ENCODE data around the gene TRIM65.

DNA sequence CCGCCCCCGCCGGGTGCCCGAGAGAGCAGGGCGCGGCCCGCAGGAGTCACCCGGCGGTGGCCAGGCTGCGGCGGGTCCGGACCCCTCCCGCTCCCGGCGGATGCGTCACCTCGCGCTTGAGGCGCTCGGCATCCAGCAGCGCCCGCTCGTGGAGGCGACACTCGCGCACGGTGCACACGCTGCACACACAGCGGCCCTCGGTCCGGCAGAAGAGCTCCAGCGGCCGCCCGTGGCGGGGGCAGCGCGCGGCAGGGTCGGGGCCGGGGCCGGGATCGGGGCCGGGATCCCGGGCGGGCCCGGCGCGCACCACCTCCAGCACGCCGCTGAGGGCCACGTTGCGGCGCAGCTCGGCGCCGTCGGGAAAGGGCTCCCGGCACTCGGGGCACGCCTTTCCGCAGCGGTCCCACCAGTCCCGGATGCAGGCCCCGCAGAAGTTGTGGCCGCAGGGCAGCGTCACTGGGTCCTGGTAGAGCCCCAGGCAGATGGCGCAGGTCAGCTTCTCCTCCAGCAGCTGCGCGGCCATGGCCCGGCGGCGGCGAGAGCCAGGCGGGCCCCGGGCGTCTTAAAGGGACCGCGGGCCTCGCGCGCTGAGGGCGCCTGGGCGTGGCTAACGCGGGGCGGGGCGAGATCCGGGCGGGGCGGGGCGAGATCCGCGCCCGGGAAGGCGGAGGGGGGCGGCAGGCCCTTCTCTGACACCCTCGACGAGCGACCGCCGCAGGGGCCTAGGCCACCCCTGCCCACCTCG, at the start of gene TRIM65:
- TF ChIP-seq, protein P1, sequence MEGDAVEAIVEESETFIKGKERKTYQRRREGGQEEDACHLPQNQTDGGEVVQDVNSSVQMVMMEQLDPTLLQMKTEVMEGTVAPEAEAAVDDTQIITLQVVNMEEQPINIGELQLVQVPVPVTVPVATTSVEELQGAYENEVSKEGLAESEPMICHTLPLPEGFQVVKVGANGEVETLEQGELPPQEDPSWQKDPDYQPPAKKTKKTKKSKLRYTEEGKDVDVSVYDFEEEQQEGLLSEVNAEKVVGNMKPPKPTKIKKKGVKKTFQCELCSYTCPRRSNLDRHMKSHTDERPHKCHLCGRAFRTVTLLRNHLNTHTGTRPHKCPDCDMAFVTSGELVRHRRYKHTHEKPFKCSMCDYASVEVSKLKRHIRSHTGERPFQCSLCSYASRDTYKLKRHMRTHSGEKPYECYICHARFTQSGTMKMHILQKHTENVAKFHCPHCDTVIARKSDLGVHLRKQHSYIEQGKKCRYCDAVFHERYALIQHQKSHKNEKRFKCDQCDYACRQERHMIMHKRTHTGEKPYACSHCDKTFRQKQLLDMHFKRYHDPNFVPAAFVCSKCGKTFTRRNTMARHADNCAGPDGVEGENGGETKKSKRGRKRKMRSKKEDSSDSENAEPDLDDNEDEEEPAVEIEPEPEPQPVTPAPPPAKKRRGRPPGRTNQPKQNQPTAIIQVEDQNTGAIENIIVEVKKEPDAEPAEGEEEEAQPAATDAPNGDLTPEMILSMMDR (IDR thresholded peaks at IDR 0.05) = peak; percentile 65
- TF ChIP-seq ZFX (IDR thresholded peaks at IDR 0.05; ENCODE audit: borderline replicate concordance) = no peak

Data from 22Rv1 (cell line).